HG02763 (cell line): ENCODE results near the gene FILIP1.
"Not testable (repeated sequence)": the region's sequence is repeated elsewhere in the genome, so short reads cannot be mapped to it uniquely, and the experiment has no call there.

Experiments
- ATAC-seq: cut with Tn5 transposase; IDR thresholded peaks from one replicate; pipeline ENCODE4 v1.9.1; 2021; ENCODE audit warnings: mild to moderate bottlenecking, moderate library complexity; ENCODE audit not compliant: unreplicated experiment

FILIP1 gene

GRCh38 chr6:75424618-75425548, 68.7 kb downstream of the FILIP1 start:
- ATAC-seq, result no peak

GRCh38 chr6:75423386-75423785, 70.2 kb downstream of the FILIP1 start:
- no peak for ATAC-seq

DNA sequence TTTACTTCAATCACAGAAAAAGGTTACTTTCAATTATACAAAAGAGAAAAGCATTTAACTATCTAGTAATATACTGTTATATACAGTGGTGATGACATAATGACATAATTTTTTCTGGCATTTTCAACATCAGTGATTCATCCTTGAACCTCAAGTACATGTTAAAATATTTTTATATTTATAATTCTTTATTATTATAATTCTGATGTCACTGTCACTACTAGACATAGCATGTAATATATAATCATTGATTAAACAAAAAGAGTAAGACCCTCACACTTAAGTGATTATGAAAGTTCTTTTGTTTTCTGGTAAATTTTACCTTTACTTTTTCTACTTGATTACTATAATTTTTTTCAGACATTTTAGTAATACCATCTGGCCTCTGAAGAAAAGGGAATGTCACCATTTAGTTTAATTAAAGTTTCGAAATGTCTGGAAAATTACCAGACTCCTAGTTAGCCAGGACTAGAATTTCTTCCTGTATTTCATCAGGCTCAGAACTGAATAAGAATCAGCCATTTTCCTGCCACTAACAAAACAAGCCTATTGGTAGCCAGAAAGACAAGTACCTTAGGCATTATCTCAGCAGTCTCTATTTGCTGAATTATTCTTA, 71.5 kb downstream of the FILIP1 start:
- ATAC-seq, result no peak

DNA sequence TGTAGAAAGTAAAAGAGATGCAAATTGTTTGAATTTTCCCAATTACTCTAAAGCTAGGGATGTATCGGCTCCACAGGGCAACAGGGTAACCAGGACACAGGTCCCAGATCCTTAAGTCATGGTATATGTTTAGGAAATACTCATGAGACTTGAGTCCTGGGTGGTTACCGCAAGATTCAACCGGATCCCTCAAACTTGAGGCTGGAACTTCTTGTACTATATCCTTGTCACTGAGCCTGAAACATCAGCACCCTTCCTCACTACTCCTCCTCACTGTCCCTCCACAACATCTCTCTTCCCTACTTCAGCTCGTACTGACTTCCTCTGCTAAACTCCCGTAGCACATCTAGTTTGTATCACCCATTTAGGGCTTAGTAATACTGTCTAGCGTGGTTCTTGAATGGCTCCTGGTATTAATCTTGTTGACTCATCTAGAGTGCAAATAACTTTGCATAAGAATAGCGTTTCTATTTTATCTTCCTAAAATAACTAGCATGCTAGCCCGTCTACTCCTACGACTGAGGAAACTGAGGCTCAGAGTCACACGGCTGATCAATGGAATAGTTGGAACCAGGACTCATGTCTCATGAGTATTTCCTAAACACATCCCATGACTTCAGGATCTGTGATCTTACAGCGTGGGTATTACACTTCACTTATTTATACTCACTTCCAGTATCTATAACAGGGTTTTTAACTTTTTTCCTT, 72.1 kb downstream of the FILIP1 start:
- ATAC-seq, result no peak

GRCh38 chr6:75419980-75420379, 73.6 kb downstream of the FILIP1 start:
- ATAC-seq, result no peak

- no peak for ATAC-seq
Measured at GRCh38 chr6:75419416-75419815, 74.2 kb downstream of the FILIP1 start.

DNA sequence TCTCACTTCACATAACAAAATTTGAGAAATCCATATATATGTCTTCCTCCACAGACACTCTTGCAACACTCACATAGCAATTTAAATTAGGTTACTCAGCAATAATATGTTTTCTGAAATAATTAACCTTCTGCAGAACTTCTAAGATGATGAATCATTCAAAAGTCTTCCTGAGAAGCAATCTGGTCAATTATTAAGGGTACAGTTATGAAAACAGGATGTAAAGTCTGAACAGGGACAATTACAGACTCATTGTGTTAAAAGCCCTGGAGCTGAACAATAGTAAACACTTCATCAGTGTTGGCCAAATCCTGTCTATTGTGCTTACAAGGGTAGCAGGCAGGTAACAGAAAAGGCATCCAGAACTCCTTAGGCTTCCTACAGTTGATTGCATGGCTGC, 75.4 kb downstream of the FILIP1 start:
- peak; percentile 62 for ATAC-seq

DNA sequence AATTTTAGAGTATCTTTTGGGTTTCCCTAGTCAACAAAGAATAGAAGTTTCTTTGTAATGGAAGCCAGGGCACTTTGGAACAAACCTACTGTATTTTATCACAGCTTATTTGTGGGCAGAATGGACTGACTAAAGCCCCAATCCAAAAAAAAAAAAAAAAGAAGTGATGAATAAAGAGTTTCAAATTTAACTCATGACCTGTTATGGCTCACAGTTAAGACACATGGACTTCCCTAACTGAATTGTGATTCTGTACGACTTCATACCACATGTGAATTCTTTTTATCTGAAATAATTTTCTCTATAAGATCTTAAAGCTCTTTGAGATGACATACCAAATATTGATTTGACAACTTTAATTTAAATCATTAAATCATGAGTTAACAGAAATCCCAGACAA, 77.2 kb downstream of the FILIP1 start:
- no peak for ATAC-seq

- ATAC-seq, result no peak
Measured at GRCh38 chr6:75415804-75416203, 77.8 kb downstream of the FILIP1 start.

GRCh38 chr6:75414445-75415021, 79.1 kb downstream of the FILIP1 start:
- no peak for ATAC-seq

- ATAC-seq, result no peak
Measured at GRCh38 chr6:75412969-75413662, 80.5 kb downstream of the FILIP1 start.

- ATAC-seq, result not testable (repeated sequence)
Measured at GRCh38 chr6:75410564-75410963, 83.0 kb downstream of the FILIP1 start.

DNA sequence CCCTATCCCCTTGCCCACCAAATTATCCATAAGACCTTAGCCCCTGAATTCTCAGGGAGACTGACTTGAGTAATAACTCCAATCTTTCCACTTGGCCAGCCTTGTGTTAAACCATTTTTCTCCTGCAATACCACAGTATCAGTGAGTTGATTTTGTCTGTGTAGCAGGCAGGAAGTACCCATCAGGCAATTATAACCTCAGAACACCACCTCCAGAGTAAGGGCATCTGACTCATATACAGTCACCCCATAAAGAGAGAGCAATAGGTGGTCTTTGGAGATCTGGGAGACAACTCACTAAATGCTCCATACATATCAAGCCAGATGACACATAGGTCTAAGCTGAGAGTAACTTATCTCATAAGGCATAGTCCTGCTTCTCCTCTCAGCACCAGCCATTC, 83.7 kb downstream of the FILIP1 start:
- no peak for ATAC-seq

GRCh38 chr6:75409286-75409685, 84.3 kb downstream of the FILIP1 start:
- no peak for ATAC-seq

DNA sequence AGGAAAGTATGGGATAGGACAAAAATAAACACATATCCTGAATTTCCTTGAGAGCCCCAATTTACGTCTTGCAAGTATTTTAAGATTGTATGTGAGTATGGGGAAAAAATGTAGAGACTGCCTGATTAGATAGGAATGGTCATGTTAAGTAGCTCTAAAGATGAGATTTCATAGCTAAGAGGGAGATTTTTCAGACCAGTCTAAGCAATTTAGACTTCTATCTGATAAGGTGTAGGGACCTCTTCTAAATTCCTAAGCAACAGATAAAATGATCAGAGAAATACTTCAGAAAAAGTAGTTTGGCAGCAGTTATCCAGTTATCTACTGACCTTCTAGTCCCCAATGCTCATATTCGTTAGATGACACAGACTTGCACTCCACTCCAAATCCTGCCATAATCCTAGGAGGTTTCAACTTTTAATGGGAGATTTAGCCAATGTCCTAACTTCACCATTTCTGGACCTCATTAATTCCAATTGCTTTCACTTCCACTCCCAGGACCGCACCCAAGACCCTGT, 90.0 kb downstream of the FILIP1 start:
- ATAC-seq, result no peak

- ATAC-seq, result no peak
Measured at GRCh38 chr6:75402296-75402695, 91.3 kb downstream of the FILIP1 start.

- no peak for ATAC-seq
Measured at GRCh38 chr6:75397656-75398465, 95.7 kb downstream of the FILIP1 start.

- ATAC-seq, result no peak
Measured at GRCh38 chr6:75397171-75397570, 96.4 kb downstream of the FILIP1 start.

GRCh38 chr6:75396005-75396800, 97.4 kb downstream of the FILIP1 start:
- ATAC-seq, result no peak
